ENCODE data around the gene GNB3. TPM values are rescaled to one million over a fixed set of nuclear protein-coding genes. Genes with fewer than 3 reads are reported as not detected.

Gene GNB3
- polyA plus RNA-seq, 2 of the 4 experiments (the other 2 are of a cell fraction), result 0.94 to 2.7 TPM

GRCh38 chr12:6868211-6869048 lies 27.7 kb downstream of the GNB3 start:
- FAIRE-seq, result no peak
- DNase-seq (ENCODE audit: low read depth in 1 of 2, low spot score in 1 of 2), result no peak

GRCh38 chr12:6869049-6870021 lies 28.6 kb downstream of the GNB3 start:
- 26% methylated on average over 10 of the region's 12 CpGs for WGBS (ENCODE audit: missing lambda C conversion rate)
- Histone ChIP-seq H3K4me3 (peak overlapping the region; percentile 100), H3K9me3 (no peaks in the 10 kb centered on the region), H3K4me1 (peaks cover 44% of the 10 kb centered on the region), H3K4me2 (peak overlapping the region; percentile 100), H3K27ac (peak overlapping the region; percentile 97 to 99)
- ATAC-seq (peak; percentile 6 to 13; a peak in 4 of 6 replicates), FAIRE-seq (no peak), DNase-seq (ENCODE audit: low read depth in 1 of 2, low spot score in 1 of 2) (peak; percentile 82 to 86)
- CTCF ChIA-PET, result interaction anchor here (0.6 to 17.9 kb wide), 35 partner anchors 10 to 546 kb away, joined by 3 to 399 read pairs (median 5); partner anchors contain the start of genes ATN1, C12orf57, CDCA3 and ENO2
- POLR2A ChIA-PET, result interaction anchor here (0.7 to 6.0 kb wide), 10 partner anchors 17 to 180 kb away, joined by 3 to 105 read pairs (median 6); partner anchors contain the start of genes C12orf57, CDCA3, MLF2 and RNU7-1
- TF ChIP-seq TFCP2L1 (CRISPR knock-in tag; IDR thresholded peaks at IDR 0.05), result no peak
- TF ChIP-seq MAFK (IDR thresholded peaks at IDR 0.05; ENCODE audit: partially characterized antibody), result peak; percentile 1
- TF ChIP-seq ESRRA (IDR thresholded peaks at IDR 0.05; ENCODE audit: borderline replicate concordance, low read length), result no peak
- no peak for TF ChIP-seq RFX5 (IDR thresholded peaks at IDR 0.05)
- no peak for TF ChIP-seq CEBPB (IDR thresholded peaks at IDR 0.05)
- no peak; a peak in 2 of 5 replicates for TF ChIP-seq JUN (IDR thresholded peaks at IDR 0.05)
- no peak for TF ChIP-seq PHF8 (IDR thresholded peaks at IDR 0.05; ENCODE audit: borderline replicate concordance, low read depth)
- TF ChIP-seq MYC (IDR thresholded peaks at IDR 0.05; ENCODE audit: borderline replicate concordance, low read length), result no peak
- no peak for TF ChIP-seq NPAS2 (CRISPR knock-in tag; IDR thresholded peaks at IDR 0.05; ENCODE audit: borderline replicate concordance)
- peak; percentile 18; the same call in 1 of the 2 replicates for TF ChIP-seq MAX (IDR thresholded peaks at IDR 0.05)
- no peak for TF ChIP-seq HOXB13 (CRISPR knock-in tag; IDR thresholded peaks at IDR 0.05; ENCODE audit: low read depth)
- TF ChIP-seq PBX3 (IDR thresholded peaks at IDR 0.05), result peak; percentile 80
- no peak for TF ChIP-seq HOXA7 (CRISPR knock-in tag; IDR thresholded peaks at IDR 0.05)
- 0 out of 2 replicates have a peak, but pooled peaks have one; percentile 20 for TF ChIP-seq GATA3 (IDR thresholded peaks at IDR 0.05; ENCODE audit: borderline replicate concordance)
- TF ChIP-seq ZNF302 (CRISPR knock-in tag; IDR thresholded peaks at IDR 0.05), result no peak
- TF ChIP-seq POLR2AphosphoS2 (conservative IDR thresholded peaks at IDR 0.05; ENCODE audit: low read length), result 0 out of 2 replicates have a peak, but pooled peaks have one; percentile 48
- TF ChIP-seq FOSB (CRISPR knock-in tag; IDR thresholded peaks at IDR 0.05), result no peak
- peak; percentile 40; the same call in 1 of the 2 replicates for TF ChIP-seq REST (IDR thresholded peaks at IDR 0.05)
- TF ChIP-seq, protein P1, sequence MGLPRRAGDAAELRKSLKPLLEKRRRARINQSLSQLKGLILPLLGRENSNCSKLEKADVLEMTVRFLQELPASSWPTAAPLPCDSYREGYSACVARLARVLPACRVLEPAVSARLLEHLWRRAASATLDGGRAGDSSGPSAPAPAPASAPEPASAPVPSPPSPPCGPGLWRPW (IDR thresholded peaks at IDR 0.05), result no peak
- no peak for TF ChIP-seq RCOR1 (IDR thresholded peaks at IDR 0.05; ENCODE audit: low read depth, low read length)
- no peak for TF ChIP-seq E2F6 (IDR thresholded peaks at IDR 0.05; ENCODE audit: borderline replicate concordance, low read depth)
- no peak for TF ChIP-seq SREBF2 (IDR thresholded peaks at IDR 0.05)
- no peak for TF ChIP-seq ZFP36 (IDR thresholded peaks at IDR 0.05; ENCODE audit: borderline replicate concordance, partially characterized antibody)

More at GRCh38 chr12:6868211-6869048, 27.7 kb downstream of the GNB3 start:
- H3K27ac ChIP-seq, result peak overlapping the region; percentile 97 to 99
- peak overlapping the region; percentile 100 for H3K4me3 ChIP-seq
- TF ChIP-seq ZC3H11A (IDR thresholded peaks at IDR 0.05) (no peak), GATA3 (IDR thresholded peaks at IDR 0.05; ENCODE audit: borderline replicate concordance) (no peak), RAD21 (conservative IDR thresholded peaks at IDR 0.05 in 1 of 2, IDR thresholded peaks at IDR 0.05 in 1 of 2) (no peak), JUN (IDR thresholded peaks at IDR 0.05) (no peak), FOXS1 (CRISPR knock-in tag; IDR thresholded peaks at IDR 0.05) (no peak), EHMT2 (IDR thresholded peaks at IDR 0.05; ENCODE audit: low read depth) (no peak), MAX (IDR thresholded peaks at IDR 0.05) (peak; percentile 19; the same call in 1 of the 2 replicates)
- 2% methylated on average over 22 of the region's 22 CpGs for whole genome bisulfite sequencing (ENCODE audit: missing lambda C conversion rate)
- no peak for ATAC-seq
- CTCF ChIA-PET, result interaction anchor here (0.6 to 17.9 kb wide), 24 partner anchors 10 to 545 kb away, joined by 3 to 399 read pairs (median 6); partner anchors contain the start of genes ATN1, C12orf57, CDCA3 and ENO2
- no peaks in the 10 kb centered on the region for H3K9me3 ChIP-seq
- peak overlapping the region; percentile 100 for H3K4me2 ChIP-seq
- H3K4me1 ChIP-seq, result peaks cover 42% of the 10 kb centered on the region
- POLR2A ChIA-PET, result interaction anchor here (0.5 to 6.0 kb wide), 15 partner anchors 10 to 179 kb away, joined by 4 to 105 read pairs (median 9); partner anchors contain the start of genes C12orf57, CDCA3, MLF2 and PTMS
